Thoracic aorta (tissue), 2 donors: Measurements from ENCODE around the gene MYO9A. TPM values are rescaled to one million over a fixed set of nuclear protein-coding genes. Genes with fewer than 3 reads are reported as not detected.
A peak's percentile ranks its signal among the peaks of the same experiment; 100 is the strongest.

Source experiments
- ATAC-seq: fragments of 150-250 bp; one replicate; pipeline ENCODE4 v1.8.0; 2017; ENCODE audit warnings: low read depth; ENCODE audit not compliant: insufficient number of reproducible peaks, low FRiP score
- DNase-seq: peaks from one replicate; pipeline ENCODE4 v3.0.0-alpha.2; 2020; ENCODE audit warnings: low spot score
- H3K27ac ChIP-seq, 2 donors: fragments of 200-600 bp; sonication (generic); 1 replicate in 1 of 2; 2 replicates in 1 of 2; pipeline ENCODE4 v1.5.1; 2016; ENCODE audit warnings: mild to moderate bottlenecking in 2 of 2, moderate library complexity in 2 of 2
- H3K27me3 ChIP-seq: fragments of 200-600 bp; sonication (generic); replicated peaks from 2 replicates; pipeline ENCODE4 v1.6.0; 2016; ENCODE audit warnings: mild to moderate bottlenecking; ENCODE audit not compliant: insufficient read depth
- H3K36me3 ChIP-seq: fragments of 200-600 bp; sonication (generic); one replicate; pipeline ENCODE4 v1.5.1; 2016
- H3K4me1 ChIP-seq, 2 donors: fragments of 200-600 bp; sonication (generic); 1 replicate in 1 of 2; 2 replicates in 1 of 2; pipeline versions ENCODE4 v1.5.1 to v1.6.0; 2016; ENCODE audit warnings: low read depth in 2 of 2, mild to moderate bottlenecking in 1 of 2; ENCODE audit not compliant: control insufficient read depth in 1 of 2
- H3K4me3 ChIP-seq: fragments of 200-600 bp; sonication (generic); 2 replicates; pipeline ENCODE4 v1.5.1; 2016; ENCODE audit warnings: mild to moderate bottlenecking
- H3K9me3 ChIP-seq: fragments of 200-600 bp; sonication (generic); 2 replicates; pipeline ENCODE4 v1.5.1; 2016
- total RNA-seq, 2 donors: library from RNA; depleted of rRNA; stranded (reverse); fragments of >200 nt; gene quantifications; one replicate each; pipeline versions ENCODE4 v1.1.0 to v1.2.3, GENCODE V29; 2016
- TF ChIP-seq, protein P1 (sequence below): fragments of 200-600 bp; sonication (generic); IDR thresholded peaks from one replicate; pipeline ENCODE4 v1.5.1; 2019; ENCODE audit warnings: antibody characterized with exemption

Gene MYO9A
- total RNA-seq, 2 donors from 2014 or later, result 48.2 to 57.4 TPM

DNA sequence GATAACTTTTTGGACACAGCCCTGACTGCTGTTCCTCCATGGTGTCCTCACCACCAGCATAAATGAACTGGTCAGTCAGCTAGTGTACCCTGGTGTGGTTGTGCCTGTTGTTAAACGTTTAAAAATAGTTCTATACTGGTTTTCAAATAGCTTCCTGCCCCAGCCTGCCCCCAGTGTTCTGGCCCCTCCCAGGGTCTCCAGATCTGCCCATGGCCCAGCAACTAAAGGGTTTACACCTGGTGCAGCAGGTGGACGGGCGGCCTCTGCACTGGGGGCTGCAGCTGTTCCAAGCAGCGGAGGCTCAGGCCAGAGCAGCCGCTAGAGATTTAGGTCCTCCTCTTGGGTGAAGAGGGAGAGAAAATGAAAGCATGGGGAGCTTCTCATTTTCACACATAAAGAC is 313.7 kb downstream of the MYO9A start:
- Histone ChIP-seq H3K9me3 (no peaks in the 10 kb centered on the region), H3K4me3 (no peak overlapping the region), H3K27me3 (no peaks in the 10 kb centered on the region), H3K36me3 (no peaks in the 10 kb centered on the region), H3K27ac (no peak overlapping the region), H3K4me1 (peaks cover 0 to 30% of the 10 kb centered on the region in 2 donors)
- DNase-seq (no peak), ATAC-seq (no peak)
- TF ChIP-seq, protein P1, sequence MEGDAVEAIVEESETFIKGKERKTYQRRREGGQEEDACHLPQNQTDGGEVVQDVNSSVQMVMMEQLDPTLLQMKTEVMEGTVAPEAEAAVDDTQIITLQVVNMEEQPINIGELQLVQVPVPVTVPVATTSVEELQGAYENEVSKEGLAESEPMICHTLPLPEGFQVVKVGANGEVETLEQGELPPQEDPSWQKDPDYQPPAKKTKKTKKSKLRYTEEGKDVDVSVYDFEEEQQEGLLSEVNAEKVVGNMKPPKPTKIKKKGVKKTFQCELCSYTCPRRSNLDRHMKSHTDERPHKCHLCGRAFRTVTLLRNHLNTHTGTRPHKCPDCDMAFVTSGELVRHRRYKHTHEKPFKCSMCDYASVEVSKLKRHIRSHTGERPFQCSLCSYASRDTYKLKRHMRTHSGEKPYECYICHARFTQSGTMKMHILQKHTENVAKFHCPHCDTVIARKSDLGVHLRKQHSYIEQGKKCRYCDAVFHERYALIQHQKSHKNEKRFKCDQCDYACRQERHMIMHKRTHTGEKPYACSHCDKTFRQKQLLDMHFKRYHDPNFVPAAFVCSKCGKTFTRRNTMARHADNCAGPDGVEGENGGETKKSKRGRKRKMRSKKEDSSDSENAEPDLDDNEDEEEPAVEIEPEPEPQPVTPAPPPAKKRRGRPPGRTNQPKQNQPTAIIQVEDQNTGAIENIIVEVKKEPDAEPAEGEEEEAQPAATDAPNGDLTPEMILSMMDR, result no peak

DNA sequence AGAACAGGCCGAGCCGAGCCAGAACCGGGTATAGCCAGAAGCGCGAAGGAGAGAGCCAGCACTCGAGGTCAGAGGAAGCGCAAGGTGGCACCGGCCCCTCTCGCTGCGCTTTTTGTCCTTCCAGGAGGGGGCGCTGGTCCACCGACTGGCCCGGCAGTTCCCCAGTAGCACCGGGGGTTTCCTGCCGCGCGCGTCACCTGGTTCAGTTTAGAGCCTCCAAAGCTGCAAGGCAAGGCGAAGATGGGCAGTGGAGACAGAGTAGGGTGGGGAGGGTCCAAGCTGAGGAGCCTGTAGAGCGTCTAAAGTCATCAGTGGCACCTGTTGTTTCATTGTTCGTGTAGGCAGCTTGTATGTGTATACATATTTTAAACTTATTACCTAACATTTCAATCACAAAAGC is 315.2 kb downstream of the MYO9A start:
- no peaks in the 10 kb centered on the region for H3K27me3 ChIP-seq
- no peak overlapping the region for H3K4me3 ChIP-seq
- ATAC-seq (no peak), DNase-seq (no peak)
- peaks cover 0 to 25% of the 10 kb centered on the region in 2 donors for H3K4me1 ChIP-seq
- H3K9me3 ChIP-seq, result no peaks in the 10 kb centered on the region
- H3K27ac ChIP-seq, result no peak overlapping the region
- TF ChIP-seq, protein P1, result no peak
- no peaks in the 10 kb centered on the region for H3K36me3 ChIP-seq

DNA sequence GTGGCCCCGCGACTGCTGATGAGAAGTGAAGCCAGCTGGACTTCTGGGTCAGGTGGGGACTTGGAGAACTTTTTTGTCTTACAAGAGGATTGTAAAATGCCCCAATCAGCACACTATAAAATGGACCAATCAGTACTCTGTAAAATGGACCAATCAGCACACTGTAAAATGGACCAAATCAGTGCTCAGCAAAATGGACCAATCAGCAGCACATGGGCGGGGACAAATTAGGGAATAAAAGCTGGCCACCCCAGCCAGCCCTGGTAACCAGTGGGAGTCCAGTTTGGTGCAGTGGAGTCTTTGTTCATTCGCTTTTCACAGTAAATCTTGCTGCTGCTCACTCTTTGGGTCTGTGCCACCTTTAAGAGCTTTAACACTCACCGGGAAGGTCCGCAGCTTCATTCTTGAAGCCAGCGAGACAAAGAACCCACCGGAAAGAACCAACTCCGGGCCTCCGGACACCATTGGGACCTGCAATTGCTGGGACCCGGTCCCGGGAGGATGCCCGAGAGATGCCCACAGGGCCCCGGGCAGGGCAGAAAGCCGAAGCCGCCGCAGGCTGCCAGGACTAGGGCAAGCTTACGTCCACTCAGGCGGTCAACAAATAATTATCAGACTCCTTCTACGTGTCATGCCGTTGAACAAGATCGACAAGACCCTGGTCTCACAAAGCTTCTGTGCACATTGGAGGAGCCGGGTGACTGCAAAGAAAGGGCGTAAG is 315.9 kb downstream of the MYO9A start:
- TF ChIP-seq, protein P1, result no peak
- no peak overlapping the region for H3K4me3 ChIP-seq
- no peak for ATAC-seq
- H3K36me3 ChIP-seq, result no peaks in the 10 kb centered on the region
- peaks cover 0 to 19% of the 10 kb centered on the region in 2 donors for H3K4me1 ChIP-seq
- DNase-seq, result no peak
- no peak overlapping the region for H3K27ac ChIP-seq
- no peaks in the 10 kb centered on the region for H3K27me3 ChIP-seq
- no peaks in the 10 kb centered on the region for H3K9me3 ChIP-seq

DNA sequence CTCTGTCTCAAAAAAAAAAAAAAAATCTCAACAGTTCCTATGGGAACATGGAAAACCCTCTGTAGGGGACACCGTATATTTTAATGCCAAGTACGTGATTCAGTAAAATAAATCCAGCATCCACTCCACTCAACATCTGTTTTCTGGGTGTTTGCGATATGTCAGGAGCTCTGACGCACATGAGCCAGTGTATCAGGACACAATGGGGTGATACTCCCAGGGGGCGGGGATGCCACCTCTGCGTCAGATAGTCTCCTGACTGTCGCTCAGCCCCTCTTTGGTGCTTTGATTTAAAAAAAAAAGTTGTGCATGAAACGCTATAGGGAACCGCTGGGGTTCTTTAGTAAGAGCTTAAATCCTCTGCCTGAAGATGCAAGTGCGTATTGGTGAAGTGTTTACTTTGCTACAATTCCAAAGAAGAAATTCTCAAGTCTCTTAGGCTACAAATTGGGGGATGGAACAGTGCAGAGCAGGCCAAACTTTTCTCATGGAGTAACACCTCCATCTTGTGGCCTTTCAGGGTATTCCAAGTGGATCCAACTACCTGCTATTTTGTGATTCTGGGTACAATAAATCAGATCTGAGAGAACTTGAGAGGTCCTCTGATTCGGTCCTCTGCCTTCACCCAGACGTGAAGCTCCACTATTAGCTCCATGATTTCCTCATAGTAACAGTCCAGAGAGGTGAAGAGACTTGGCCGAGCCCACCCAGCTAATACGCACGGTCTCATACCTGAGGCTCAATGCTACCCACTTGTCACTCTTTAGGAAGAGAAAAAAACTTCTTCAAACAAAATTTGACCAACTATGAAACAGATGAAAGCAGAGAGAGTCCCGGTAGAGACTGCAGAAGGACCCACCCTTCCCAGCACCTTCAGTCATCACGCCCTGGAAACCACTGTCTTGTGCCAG is 316.9 kb downstream of the MYO9A start:
- Histone ChIP-seq H3K27me3 (no peaks in the 10 kb centered on the region), H3K27ac (no peak overlapping the region), H3K36me3 (no peaks in the 10 kb centered on the region), H3K9me3 (no peaks in the 10 kb centered on the region), H3K4me1 (peaks cover 0 to 9% of the 10 kb centered on the region in 2 donors), H3K4me3 (no peak overlapping the region)
- DNase-seq, result no peak
- TF ChIP-seq, protein P1, result peak; percentile 85
- peak; percentile 91 for ATAC-seq

DNA sequence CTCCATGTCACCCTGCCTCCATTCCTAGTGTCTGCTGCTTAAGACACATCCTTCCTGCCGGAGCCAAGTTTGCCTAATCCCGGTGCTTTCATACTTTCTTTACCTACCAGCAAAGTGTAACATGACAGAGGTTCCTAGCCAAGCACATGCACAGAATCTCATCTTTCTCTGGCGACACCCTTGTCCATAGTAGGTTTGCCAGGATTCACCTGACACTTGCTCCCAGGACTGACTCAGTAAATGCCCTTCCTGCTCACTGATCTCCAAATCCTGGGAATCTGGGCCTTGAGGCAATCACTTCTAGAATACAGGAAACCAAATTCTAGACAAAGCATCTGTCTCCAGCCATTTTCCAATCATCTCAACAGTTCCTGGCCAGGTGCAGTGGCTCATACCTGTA is 317.8 kb downstream of the MYO9A start:
- TF ChIP-seq, protein P1, result no peak
- no peak for ATAC-seq

More for the DNA sequence above, 317.8 kb downstream of the MYO9A start:
- Histone ChIP-seq H3K4me1 (peaks cover 0 to 6% of the 10 kb centered on the region in 2 donors), H3K27me3 (no peaks in the 10 kb centered on the region), H3K36me3 (no peaks in the 10 kb centered on the region), H3K27ac (no peak overlapping the region), H3K4me3 (no peak overlapping the region), H3K9me3 (no peaks in the 10 kb centered on the region)
- no peak for DNase-seq
